Measurements from ENCODE around the gene SYTL1.

Gene SYTL1

DNA sequence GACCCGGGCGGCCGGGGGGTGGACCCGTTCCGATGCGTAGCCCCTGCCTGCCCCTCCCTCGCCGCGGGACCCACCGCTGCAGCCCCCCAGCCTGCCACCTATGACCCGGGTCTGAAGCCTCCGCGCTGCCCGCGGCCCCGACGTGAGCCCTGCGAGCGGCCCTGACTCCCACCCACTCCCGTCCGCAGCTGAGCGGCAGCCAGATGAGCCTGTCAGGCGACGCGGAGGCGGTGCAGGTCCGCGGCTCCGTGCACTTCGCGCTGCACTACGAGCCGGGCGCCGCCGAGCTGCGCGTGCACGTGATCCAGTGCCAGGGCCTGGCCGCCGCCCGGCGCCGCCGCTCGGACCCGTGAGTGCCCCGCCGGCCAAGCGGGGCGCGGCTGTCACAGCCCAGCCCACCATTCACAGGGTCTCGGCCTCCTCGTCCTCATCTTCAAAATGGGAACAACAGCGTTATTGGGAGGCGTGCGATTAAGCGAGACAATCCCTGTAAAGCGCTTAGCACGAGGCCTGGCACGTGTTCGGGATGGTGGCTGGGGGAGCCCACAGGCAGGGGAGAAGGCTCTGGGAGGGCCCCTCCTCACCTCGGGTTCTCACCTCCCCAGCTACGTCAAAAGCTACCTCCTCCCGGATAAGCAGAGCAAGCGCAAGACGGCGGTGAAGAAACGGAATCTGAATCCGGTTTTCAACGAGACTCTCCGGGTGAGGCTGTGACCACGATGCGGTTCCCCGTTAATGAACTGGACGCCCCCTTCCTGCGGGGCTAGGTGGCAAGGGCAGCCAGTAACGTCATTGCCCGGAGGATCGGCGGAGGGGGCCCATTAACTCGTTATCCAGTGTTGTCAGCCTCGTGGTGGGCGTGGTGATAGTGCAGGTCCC, 8.2 kb downstream of the SYTL1 start:
- TF ChIP-seq, protein P1, sequence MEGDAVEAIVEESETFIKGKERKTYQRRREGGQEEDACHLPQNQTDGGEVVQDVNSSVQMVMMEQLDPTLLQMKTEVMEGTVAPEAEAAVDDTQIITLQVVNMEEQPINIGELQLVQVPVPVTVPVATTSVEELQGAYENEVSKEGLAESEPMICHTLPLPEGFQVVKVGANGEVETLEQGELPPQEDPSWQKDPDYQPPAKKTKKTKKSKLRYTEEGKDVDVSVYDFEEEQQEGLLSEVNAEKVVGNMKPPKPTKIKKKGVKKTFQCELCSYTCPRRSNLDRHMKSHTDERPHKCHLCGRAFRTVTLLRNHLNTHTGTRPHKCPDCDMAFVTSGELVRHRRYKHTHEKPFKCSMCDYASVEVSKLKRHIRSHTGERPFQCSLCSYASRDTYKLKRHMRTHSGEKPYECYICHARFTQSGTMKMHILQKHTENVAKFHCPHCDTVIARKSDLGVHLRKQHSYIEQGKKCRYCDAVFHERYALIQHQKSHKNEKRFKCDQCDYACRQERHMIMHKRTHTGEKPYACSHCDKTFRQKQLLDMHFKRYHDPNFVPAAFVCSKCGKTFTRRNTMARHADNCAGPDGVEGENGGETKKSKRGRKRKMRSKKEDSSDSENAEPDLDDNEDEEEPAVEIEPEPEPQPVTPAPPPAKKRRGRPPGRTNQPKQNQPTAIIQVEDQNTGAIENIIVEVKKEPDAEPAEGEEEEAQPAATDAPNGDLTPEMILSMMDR (IDR thresholded peaks at IDR 0.05; ENCODE audit: extremely low read depth, missing control alignments), result no peak
- DNase-seq (ENCODE audit: low spot score), result no peak

DNA sequence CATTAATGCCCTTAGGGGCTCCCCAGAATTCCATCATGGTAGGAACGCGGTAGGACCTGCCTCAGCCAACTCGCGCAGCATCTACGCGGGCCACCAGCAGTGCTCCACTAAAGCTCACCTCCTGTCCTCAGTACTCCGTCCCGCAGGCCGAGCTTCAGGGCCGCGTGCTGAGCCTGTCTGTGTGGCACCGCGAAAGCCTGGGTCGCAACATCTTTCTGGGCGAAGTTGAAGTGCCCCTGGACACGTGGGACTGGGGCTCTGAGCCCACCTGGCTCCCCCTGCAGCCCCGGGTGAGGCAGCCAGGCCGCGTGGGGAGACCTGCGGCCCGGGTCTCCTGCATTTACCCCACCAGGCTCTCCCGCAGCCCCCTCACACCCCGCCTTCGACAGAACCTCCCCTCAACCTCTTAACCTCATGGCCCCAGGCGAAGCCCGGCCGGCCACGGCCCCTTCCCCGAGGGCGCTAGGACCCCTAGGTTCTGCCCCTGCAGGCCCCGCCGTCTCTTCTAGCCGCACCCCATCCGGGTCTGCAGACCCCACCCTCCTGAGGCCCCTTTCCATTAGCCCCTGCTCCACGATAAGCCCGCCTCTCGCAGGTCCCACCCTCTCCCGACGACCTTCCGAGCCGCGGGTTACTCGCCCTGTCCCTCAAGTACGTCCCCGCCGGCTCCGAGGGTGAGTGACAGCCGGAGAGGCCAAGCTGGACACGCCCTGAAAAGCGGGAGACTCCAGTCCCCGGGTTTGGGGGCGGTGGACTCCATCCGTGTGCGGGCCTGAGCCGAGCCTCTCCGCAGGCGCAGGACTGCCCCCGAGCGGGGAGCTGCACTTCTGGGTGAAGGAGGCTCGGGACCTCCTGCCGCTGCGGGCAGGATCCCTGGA, 9.1 kb downstream of the SYTL1 start:
- DNase-seq (ENCODE audit: low spot score), result no peak
- TF ChIP-seq, protein P1 (IDR thresholded peaks at IDR 0.05; ENCODE audit: extremely low read depth, missing control alignments), result no peak

DNA sequence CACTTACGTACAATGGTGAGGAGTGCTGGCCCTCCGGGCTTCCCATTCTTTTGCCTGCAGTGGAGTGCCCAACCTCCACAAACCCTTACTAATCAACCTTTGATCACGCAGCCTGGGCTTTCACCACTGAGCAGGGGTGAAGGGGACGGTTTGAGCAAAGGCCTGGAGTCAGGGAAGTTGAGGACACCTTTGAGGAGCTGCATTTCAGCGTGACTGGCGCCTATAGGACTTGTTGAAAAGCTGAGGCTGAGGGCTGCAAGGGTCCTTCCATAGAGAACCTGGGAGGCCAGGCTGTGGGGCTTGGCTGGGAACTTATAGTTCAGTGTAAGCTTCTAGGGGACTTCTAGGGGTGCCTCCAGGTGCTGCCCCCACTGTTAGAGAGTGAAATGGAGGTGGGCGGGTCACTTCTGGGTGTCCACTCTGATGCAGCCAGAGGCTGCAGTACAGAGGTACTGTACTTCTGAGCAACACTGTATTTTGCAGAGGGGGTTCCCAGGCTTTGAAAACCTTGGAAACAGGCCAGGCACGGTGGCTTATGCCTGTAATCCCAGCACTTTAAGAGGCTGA, 9.8 kb downstream of the SYTL1 start:
- no peak for DNase-seq (ENCODE audit: low spot score)
- TF ChIP-seq, protein P1 (IDR thresholded peaks at IDR 0.05; ENCODE audit: extremely low read depth, missing control alignments), result no peak

DNA sequence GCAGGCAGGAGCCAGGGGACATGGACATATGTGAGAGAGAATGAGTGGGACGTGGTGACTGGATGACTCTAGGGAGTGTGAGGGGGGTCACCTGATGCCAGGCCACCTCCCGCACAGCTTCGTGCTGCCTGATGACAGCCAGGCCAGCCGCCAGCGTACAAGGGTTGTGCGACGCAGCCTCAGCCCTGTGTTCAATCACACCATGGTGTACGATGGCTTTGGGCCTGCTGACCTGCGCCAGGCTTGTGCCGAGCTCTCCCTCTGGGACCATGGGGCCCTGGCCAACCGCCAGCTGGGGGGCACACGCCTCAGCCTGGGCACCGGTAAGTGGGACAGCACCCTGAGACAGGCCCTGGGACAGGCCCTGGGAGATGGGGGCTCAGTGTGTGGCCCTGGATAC, 11.3 kb downstream of the SYTL1 start:
- no peak for DNase-seq (ENCODE audit: low spot score)
- TF ChIP-seq, protein P1 (IDR thresholded peaks at IDR 0.05; ENCODE audit: extremely low read depth, missing control alignments), result no peak

DNA sequence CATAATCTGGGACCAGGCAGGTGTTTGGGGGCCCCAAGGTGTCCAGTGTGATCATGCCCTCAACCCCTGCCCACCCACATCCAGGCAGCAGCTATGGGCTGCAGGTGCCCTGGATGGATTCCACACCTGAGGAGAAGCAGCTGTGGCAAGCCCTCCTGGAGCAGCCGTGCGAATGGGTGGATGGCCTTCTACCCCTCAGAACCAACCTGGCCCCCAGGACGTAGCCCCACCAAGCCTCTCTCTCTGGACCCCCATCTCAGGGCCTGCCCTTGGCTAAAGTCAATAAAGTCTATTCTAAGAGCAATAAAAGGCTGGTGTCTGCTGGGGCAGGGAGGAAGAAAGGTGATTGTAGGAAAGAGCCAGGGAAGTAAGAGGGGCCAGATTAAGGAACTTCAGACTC, 11.8 kb downstream of the SYTL1 start:
- TF ChIP-seq, protein P1 (IDR thresholded peaks at IDR 0.05; ENCODE audit: extremely low read depth, missing control alignments), result no peak
- DNase-seq (ENCODE audit: low spot score), result no peak

DNA sequence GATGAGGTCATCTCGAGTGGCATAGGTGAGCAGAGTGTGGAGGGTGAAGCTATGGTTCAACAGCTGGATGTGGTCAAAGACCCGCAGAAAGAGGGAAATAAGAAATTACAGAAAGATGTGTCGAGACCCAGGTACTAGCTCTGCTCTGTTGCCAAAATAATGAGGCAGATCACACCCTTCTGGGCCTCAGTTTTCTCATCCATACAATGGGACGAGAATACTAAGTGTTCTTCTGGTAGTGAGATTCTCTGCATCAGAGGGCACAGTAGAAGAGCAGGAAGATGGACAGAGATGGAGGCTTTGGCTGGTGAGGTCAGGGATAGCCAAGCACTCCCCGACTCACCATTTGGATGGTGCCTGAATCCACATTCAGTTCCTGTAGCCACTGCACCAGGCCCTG, 13.9 kb downstream of the SYTL1 start:
- TF ChIP-seq, protein P1 (IDR thresholded peaks at IDR 0.05; ENCODE audit: extremely low read depth, missing control alignments), result no peak
- DNase-seq (ENCODE audit: low spot score), result no peak

DNA sequence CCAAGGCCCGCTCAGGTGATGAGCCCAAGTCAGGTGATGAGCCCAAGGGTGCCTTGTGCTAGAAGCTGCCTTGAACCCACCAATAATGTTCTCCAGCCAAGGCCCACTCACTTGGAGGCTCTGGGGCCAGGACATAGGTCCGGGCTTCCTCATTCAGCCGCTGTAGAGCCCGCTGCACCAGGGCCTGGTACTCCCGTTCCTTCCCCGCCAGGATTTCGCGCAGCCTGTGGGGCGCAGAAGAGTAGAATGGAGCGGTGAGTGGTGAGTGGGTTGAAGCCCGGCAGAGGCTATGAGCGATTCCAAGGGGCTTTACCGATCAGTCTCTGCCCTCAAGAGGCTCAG, 14.4 kb downstream of the SYTL1 start:
- DNase-seq (ENCODE audit: low spot score), result no peak
- TF ChIP-seq, protein P1 (IDR thresholded peaks at IDR 0.05; ENCODE audit: extremely low read depth, missing control alignments), result no peak
